GM19468 (cell line): ENCODE results near the gene TMA7B.
"Not testable (repeated sequence)": the region's sequence is repeated elsewhere in the genome, so short reads cannot be mapped to it uniquely, and the experiment has no call there.

Experiments
- ATAC-seq: cut with Tn5 transposase; IDR thresholded peaks from one replicate; pipeline ENCODE4 v1.9.1; 2021; ENCODE audit warnings: mild to moderate bottlenecking, moderate library complexity, moderate number of reproducible peaks; ENCODE audit not compliant: unreplicated experiment; ENCODE audit errors: extremely low read depth

Gene TMA7B

DNA sequence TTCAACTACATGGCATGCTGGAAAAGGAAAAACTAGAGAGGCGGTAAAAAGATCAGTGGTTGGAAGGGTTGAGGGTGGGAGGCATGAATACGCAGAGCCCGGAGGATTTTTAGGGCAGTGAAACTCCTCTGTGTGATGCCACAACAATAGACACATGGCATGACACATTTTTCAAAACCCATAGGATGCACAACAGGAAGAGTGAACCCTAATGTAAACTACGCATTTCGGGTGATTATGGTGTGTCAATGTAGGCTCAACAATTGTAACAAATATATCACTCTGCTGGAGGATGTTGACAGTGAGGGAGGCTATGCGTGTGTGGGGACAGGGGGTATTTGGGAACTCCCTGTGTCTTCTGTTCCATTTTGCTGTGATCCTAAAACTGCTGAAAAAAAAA is 18.9 kb downstream of the TMA7B start:
- no peak for ATAC-seq

DNA sequence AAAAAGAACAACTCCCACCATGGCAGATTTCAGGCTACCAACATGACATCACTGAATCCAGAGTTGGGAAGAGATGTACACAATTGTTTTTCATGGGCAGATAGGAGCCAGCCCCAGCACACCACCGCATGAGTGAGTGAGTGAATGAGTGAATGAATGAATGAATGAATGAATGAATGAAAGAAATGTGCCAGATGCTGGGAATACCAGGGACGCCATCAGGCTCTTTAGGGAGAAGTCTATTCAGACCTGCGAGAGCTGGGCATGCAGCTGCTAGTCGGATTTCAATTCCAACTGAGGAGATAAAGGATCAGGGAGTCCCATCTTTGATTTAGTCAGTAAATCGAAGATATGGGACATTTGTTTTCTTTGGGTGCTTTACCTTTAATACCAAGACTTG is 19.3 kb downstream of the TMA7B start:
- no peak for ATAC-seq

GRCh38 chr22:39980596-39980995 is 20.4 kb downstream of the TMA7B start:
- no peak for ATAC-seq

DNA sequence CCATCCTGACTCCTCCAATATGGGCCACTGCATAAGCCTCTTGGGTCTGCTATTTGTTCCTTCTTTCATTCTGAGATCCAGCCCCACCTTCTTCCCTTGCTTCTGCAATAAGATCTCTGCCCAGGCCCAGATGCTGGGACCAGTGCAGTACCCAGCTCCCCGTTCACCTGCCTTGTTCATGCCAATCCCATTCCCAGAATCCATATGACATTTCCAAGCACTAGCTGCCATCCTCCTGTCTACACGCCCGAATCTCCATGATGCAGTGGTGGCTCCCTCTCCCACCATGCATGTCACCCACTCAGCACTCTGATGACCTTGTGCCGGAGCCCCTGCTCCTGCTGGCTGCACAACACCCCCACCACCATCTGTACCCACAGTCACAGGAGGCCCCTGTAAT is 23.1 kb downstream of the TMA7B start:
- ATAC-seq: no peak

- no peak for ATAC-seq
Measured at GRCh38 chr22:39984006-39984405, 23.8 kb downstream of the TMA7B start.

- ATAC-seq: no peak
Measured at GRCh38 chr22:39984746-39985145, 24.5 kb downstream of the TMA7B start.

- no peak for ATAC-seq
Measured at GRCh38 chr22:39985383-39986035, 25.3 kb downstream of the TMA7B start.

DNA sequence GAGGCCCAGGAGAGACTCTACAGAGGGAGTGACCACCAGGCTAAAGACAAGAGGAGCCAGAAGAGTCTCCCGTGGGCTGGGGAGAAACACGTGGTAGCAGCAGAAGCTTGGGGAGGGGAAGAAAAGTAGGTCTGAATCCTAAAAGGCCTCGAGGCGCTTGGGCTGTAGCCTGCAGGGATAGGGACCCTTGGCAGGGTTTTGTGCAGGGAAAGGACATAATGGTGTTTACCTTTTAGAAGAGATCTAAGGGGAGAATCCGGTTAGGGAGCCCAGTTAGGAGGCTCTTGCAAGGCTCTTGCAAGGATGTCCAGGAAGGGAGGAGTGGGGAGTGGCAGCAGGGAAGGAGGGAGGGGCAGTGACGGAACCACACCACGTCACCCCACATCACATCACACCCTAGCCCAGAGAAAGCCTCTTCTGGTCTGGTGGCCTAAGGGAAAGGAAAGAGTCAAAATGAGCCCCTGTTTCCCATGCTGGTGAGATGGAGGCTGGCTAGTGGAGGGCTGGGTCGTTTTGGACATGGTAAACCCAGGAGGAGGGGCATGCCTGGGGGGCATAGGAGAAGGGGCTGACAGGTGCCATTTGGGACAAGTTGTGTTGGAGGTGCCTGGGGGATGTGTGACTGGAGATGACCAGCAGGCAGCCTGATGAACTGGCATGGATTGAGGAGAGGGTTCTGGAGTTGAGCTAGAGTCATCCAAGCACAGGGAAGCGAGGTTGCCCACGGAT is 28.4 kb downstream of the TMA7B start:
- no peak for ATAC-seq

DNA sequence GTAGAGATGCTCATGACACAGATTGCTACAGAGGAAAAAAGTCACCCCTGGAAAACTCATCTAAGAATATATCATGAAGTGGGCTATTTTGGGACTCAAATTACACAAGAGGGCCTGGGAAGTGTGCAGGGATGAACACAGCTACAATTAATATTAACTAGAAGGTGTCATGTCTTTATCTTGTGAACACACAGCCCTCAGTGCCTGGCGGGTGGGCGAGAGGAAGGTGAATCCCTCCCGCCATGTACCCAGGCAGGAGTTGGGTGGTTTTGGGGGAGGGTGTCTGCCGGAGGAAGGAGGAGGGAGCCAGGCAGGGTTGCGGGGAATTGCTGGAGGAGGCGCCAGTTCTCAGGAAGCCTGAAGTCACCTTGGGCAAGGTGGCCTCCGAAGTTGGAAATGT is 29.4 kb downstream of the TMA7B start:
- ATAC-seq: no peak

DNA sequence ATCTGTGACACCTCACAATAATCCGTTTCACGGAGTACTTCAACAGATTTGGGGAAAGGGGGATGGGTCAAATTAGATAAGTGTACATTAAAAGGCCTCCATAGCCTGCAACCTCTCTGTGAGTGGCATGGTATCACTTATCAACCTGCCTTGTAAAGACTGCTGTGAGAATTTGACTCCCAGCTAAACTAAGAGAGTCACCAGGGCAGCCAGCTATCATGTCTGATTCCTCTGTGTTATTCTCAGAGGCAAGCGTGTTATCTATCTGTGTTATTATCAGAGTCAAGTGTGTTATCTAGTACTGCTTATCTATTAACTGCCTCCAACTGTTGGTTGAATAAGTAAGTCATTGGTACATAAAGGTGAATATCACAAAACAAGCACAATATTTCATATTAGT is 30.5 kb downstream of the TMA7B start:
- ATAC-seq: no peak

- no peak for ATAC-seq
Measured at GRCh38 chr22:39991159-39991860, 31.1 kb downstream of the TMA7B start.

- ATAC-seq: no peak
Measured at GRCh38 chr22:39992088-39992826, 32.1 kb downstream of the TMA7B start.

GRCh38 chr22:39992894-39993293 is 32.7 kb downstream of the TMA7B start:
- ATAC-seq: not testable (repeated sequence)

GRCh38 chr22:39994041-39994565 is 33.9 kb downstream of the TMA7B start:
- no peak for ATAC-seq

GRCh38 chr22:39994566-39995392 is 34.6 kb downstream of the TMA7B start, which contains the start of gene FAM83F:
FAM83F (plus strand) TSS chr22:39994954; CDS start chr22:39995043, 89 bp downstream.
- no peak for ATAC-seq

DNA sequence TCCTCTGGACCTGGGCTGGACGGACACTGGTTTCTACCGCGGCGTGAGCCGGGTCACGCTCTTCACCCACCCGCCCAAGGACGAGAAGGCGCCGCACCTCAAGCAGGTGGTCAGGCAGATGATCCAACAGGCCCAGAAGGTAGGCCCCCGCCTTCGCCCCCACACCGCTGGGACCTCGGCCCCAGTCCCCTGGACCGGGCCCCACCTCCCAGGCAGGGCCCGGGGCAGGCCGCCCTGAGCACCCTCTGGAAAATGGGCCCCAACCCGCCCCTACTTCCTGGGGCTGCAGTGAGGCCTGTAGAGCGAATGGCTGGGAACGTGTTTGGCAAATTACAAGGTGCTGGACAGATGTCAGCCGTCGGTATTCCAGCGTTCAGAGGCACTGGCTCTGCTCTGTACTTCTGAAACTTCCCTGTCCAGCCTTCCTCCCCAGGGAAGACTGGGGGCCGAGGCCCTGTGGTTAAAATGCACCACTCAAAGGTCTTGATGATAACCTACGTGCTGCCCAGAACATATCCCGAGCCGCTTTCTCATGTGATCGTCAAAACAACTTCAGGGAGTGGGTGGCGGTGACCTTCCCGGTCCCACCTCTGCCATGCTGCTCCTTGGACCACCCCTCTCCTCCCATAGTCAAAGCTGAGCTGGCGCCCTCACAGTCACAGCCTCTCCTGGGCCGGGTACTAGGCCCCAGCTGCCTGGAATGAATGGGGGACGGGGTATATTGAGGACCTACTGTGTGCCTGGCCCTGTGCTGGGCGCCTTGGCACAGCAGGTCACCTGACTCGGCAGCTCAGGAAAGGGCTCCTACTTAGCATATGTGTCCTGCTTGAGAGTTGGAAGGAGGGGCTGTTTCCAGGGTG is 35.4 kb downstream of the TMA7B start:
- ATAC-seq: no peak

DNA sequence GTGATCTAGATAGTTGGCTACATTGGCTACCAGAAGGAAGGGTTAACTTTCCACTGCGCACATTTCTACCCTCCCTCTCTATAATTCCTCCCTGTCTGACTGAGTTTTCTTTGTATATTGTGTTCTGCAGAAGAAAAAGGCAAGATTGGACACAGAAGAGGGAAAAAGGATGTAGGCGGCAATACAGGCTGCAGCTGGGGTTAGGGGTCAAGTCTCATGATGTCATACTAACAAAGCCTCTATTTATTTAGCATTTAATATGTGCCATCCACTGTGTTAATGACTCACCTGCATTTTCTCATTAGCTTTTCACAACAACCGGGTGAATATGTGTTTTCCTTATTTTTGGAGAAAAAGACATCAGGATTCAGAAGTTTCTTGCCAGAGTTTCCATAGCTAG is 36.5 kb downstream of the TMA7B start:
- ATAC-seq: no peak

DNA sequence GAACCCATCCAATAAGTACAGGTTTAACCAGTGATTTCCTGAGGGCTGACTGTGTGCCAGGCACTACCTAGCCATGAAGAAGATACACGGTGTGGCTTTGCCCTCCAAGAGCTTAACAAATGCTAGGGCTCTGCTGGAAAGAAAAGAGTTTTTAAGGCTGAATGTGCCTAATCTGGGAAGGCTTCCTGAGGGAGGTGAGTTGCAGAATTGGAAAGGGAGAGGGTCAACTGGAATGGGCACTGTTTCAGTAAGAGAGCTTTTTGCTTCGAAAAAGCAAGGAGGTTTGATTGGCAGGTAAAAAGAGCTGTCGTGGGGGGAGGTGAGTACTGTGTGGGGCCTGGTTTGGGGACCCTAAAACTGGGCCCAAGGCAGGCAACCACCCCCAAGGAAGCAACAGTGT is 37.2 kb downstream of the TMA7B start:
- no peak for ATAC-seq
